ENCODE data around the gene KANSL3.
"Not testable (repeated sequence)": the region's sequence is repeated elsewhere in the genome, so short reads cannot be mapped to it uniquely, and the experiment has no call there.

Gene KANSL3

GRCh38 chr2:96654791-96655190, 16.7 kb upstream of the KANSL3 start:
- not testable (repeated sequence) for DNase-seq (ENCODE audit: low read depth in 3 of 3)

DNA sequence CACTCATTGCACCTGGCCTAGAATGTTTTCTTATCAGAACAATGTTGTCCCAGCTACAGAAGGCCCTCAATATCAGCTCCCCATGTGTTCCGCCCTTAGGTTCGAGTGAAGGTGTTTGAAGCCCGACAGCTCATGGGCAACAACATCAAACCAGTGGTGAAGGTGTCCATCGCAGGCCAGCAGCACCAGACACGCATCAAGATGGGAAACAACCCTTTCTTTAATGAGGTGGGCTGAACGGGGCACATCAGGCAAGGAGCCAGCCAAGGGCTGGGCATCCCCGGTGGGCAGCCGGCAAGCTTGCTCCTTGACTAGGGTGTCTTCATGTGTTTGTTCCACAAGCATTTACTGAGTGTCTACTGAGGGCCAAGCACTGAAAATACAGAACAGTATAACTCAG, 13.7 kb upstream of the KANSL3 start:
- DNase-seq (ENCODE audit: low read depth in 3 of 3), result no peak

DNA sequence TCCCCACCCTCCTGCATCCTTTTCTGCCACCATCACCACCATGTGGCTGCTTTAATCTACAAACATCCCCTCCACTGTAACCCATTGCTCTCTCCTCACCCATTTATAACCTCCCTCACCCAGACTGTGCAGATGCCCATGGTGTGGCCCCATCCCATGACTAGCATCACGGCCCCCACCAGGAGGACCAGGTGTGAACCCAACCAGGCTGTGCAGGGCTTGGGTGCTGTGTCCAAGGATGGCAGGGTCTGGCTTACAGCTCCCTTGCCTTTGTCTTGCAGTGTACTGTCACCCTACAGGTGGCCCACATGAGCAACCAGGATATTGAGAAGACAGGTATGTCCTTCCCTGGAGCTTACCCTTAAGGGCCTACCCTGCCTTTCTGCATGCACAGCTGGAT, 11.2 kb upstream of the KANSL3 start:
- no peak for DNase-seq (ENCODE audit: low read depth in 3 of 3)

- no peak for DNase-seq (ENCODE audit: low read depth in 3 of 3)
Measured at GRCh38 chr2:96648306-96648930, 10.3 kb upstream of the KANSL3 start.

DNA sequence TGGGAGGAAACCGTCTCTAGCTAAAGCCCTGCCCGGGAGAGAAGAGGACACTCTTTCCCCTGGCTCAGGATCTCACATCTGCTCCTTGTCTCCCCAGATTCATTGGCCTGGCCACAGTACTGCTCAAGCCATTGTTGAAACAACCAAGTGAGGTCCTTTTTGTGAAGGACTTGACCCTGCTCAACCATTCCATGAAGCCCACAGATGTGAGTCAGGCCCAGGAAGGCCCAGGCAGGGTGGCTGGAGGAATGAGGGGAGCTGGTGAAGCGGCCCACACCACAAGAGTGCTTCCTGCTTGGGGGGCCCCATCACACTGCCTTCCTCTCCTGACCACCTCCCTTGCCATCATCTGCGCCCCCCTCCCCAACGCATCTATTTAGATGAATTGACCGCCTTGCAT, 9.6 kb upstream of the KANSL3 start:
- DNase-seq (ENCODE audit: low read depth in 3 of 3), result no peak

GRCh38 chr2:96642564-96643360, 4.7 kb upstream of the KANSL3 start, which contains the start of gene FER1L5:
FER1L5 (plus strand) TSS chr2:96642764; CDS start chr2:96642837, 73 bp downstream.
- no peak for DNase-seq (ENCODE audit: low read depth in 3 of 3)

- DNase-seq (ENCODE audit: low read depth in 3 of 3), result peak; percentile 63 to 82 (median 79)
Measured at GRCh38 chr2:96637385-96638143, 548 bp downstream of the KANSL3 start.

DNA sequence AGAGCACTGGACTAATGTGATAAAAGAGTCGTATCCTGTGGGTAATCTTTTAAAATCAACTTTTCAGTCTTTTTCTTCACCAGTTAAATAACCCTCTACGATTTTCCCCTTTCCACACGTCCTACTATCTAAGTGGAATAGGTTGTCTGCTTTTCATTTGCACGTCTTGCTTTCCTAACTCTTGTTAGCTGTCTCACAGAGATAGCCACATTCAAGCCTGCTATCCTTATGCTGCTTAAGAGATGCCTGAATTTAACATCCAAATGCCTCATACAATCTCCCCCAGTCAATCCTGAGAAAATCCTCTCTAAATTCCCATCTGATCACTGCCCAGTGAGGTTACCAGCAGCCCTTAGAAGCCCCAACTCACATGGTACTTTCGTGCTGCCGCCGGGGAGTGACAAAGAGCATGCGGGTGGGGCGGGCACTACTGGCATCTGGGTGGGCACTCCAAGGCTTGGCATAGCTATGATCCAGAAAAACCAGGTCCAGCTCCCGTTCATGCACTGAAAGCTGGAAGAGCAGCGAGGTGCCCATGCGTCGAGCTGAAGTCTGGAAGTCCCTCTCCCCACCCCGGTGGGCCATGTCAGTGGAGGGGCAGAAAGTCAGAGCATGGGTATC, 1.5 kb downstream of the KANSL3 start:
- DNase-seq (ENCODE audit: low read depth in 3 of 3), result no peak

GRCh38 chr2:96633641-96634040, 4.5 kb downstream of the KANSL3 start:
- no peak for DNase-seq (ENCODE audit: low read depth in 3 of 3)

- no peak for DNase-seq (ENCODE audit: low read depth in 3 of 3)
Measured at GRCh38 chr2:96631804-96632435, 6.2 kb downstream of the KANSL3 start.

DNA sequence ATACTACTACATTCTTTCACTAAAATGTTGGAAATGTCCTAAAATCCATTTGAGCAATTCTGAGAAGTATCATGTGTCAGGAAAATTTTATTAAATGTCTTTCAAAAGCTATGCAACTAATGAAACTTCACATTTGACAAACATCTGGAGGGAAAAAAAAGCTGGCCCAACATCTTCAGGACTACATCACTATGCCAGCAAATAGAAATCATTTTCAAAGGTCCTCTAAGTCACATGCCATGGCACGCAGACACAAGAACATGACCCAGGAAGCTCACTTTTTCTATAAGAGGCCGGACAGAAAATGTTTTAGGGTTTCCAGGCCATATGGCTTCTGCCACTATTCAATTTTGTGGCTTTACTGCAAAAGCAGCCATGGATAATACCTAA, 11.6 kb downstream of the KANSL3 start:
- no peak for DNase-seq (ENCODE audit: low read depth in 3 of 3)

GRCh38 chr2:96625571-96626552, 12.2 kb downstream of the KANSL3 start:
- no peak for DNase-seq (ENCODE audit: low read depth in 3 of 3)

DNA sequence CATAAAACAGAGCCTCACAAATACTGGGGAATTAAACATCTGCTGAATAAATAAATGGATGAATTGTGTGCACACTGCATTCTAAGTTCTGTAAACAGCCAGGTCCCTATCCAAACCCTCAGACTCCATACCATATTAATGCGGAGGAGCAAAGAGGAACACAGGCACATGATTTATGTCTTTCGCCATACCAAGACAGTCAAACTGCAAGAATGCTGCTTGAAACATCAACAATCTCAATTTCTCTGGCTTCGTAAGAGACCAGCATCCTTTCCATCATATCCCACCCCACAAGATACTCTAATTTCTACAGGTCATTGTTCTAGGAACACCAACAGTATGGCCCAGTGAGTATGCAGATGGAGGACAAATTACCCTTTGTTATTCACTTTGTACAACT, 15.0 kb downstream of the KANSL3 start:
- DNase-seq (ENCODE audit: low read depth in 3 of 3), result no peak

DNA sequence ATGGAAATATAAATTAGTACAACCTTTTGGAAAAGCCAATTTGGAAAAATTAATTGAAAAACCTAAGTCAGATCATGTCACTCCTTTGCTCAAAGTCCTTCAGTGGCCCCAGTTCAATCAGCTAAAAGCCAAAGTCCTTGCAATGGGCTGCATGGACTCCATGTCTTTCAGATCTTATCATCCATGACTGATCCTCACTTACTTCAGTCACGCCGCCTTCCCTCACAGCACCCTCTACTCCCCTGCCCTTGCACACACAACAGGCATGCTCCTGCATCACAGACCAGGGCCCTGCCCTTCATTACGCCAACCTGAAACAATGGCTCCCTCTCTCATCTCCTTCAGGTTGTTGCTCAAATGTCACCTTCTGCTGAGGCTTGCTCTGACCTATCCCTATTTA, 15.6 kb downstream of the KANSL3 start:
- no peak for DNase-seq (ENCODE audit: low read depth in 3 of 3)

DNA sequence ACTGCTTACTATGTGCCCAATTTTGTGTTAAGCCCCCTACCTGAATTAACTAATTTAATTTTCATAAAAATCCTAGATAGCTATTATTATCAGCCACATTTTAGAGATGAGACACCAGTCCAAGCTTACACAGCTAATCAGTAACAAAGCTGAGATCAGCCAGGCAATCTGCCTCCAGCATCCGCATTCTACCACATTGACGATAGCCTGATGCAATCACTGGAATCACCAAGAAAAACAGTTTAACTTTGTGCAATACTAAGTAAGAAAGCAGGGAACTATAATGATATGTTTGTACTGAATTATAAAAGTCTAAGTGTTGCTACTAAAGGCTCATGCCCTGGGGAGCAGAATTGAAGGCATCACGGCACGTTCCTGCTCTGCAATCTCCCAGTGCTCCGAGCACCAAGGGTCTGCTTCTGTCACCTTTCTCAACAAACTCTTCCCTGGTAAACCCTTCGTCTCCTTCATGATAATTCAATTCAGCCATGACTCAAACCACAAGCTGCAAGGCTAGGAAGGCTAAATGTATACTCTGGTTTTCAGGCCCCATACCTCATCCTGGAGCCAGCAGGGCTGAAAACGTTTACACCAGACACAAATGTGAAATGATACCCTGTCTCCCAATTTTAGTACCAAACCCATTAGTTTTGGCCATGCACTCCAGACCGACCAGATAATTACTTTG, 19.4 kb downstream of the KANSL3 start:
- DNase-seq (ENCODE audit: low read depth in 3 of 3), result no peak

DNA sequence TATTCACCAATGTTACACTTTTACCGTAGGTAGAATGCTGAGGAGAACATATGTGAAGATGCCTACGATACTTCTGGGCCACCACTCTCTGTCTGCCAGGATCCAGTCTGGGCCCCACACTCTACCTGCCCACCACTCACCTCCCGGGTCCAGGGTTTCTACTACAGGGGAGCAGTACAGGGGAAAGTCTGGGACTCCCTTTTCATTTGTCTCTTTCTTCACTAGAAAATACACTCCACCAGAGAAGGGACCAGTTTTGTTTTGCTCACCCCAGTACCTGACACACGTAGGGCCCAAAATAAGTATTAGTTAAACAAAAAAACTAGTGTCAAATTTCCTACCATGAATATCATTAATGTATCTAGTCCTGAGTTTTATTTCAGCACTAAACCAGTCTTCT, 21.1 kb downstream of the KANSL3 start:
- DNase-seq (ENCODE audit: low read depth in 3 of 3), result no peak

DNA sequence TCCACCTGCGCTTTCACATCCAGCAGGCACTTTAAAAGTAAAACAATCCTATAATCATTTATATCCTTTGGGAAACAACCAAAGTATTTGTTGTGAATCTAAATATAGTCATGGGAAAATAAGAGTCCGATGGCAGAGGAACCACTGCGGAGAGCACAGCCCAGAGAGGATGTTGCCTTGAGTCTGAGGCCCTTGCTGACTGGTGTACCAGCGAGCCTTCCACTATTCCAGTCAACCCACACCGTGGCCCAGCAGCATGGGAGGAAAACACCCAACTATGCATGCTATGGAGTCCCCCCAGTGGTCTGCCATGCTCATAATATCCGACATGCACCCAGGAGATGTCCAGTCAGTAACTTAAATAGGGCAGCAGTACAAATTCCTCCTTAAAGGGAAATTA, 21.6 kb downstream of the KANSL3 start:
- no peak for DNase-seq (ENCODE audit: low read depth in 3 of 3)

DNA sequence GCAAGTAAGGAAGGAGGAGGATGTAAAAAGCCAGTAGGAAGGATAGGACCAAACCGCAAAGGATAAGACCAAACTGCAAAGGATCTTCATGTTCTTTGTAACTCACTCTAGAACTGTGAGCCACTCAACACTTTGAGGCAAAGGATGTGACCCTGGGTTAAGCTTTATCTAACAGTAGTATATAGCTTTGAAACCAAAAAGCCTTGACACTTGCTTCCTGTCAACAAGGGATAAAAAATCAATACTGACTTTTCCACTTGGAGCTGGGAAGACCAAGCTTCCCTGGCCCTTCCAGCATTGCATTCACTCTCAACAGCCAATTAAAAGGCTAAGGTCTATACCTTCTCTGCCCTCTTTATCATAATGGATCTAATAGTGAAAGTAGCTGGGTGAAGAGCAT, 22.0 kb downstream of the KANSL3 start:
- no peak for DNase-seq (ENCODE audit: low read depth in 3 of 3)

- no peak for DNase-seq (ENCODE audit: low read depth in 3 of 3)
Measured at GRCh38 chr2:96608469-96609455, 29.4 kb downstream of the KANSL3 start.

All from stimulated activated CD4-positive, alpha-beta T cell treated with anti-CD3 and anti-CD28 coated beads, TNF-alpha, amount 100 ng/mL, for 48 hours (primary cell).